H9 (cell line): ENCODE data around the gene ERI3. TPM values are rescaled to one million over a fixed set of nuclear protein-coding genes. Genes with fewer than 3 reads are reported as not detected.

Experiments
- DNase-seq: peaks from one replicate; pipeline ENCODE4 v3.0.0-alpha.2; 2017
- H2AFZ ChIP-seq: one replicate; pipeline ENCODE4 v1.6.1; 2013; ENCODE audit warnings: mild to moderate bottlenecking, low read length, control low read depth, moderate library complexity
- H2AK5ac ChIP-seq: 2 replicates; pipeline ENCODE4 v1.6.1; 2013; ENCODE audit warnings: low read length, control low read depth, mixed read lengths; ENCODE audit not compliant: insufficient read length
- H2BK120ac ChIP-seq: one replicate; pipeline ENCODE4 v1.6.1; 2013; ENCODE audit warnings: low read depth, mild to moderate bottlenecking, low read length, control low read depth, inconsistent platforms; ENCODE audit not compliant: poor library complexity, severe bottlenecking
- H2BK12ac ChIP-seq: 2 replicates; pipeline ENCODE4 v1.6.1; 2013; ENCODE audit warnings: low read length, control low read depth, mixed read lengths, low read depth; ENCODE audit not compliant: insufficient read length
- H2BK15ac ChIP-seq: 2 replicates; pipeline ENCODE4 v1.6.1; 2013; ENCODE audit warnings: low read depth, low read length, control low read depth
- H2BK20ac ChIP-seq: one replicate; pipeline ENCODE4 v1.6.1; 2013; ENCODE audit warnings: low read depth, mild to moderate bottlenecking, low read length, control low read depth, inconsistent platforms; ENCODE audit not compliant: poor library complexity, severe bottlenecking
- H2BK5ac ChIP-seq: 2 replicates; pipeline ENCODE4 v1.6.1; 2013; ENCODE audit warnings: low read length, control low read depth, mixed read lengths; ENCODE audit not compliant: insufficient read length
- H3K14ac ChIP-seq: 2 replicates; pipeline ENCODE4 v1.6.1; 2013; ENCODE audit warnings: low read length, control low read depth; ENCODE audit not compliant: insufficient read depth
- H3K18ac ChIP-seq: 2 replicates; pipeline ENCODE4 v1.6.1; 2013; ENCODE audit warnings: low read depth, mild to moderate bottlenecking, mixed read lengths, low read length, control low read depth; ENCODE audit not compliant: insufficient read length
- H3K23ac ChIP-seq: 2 replicates; pipeline ENCODE4 v1.6.1; 2013; ENCODE audit warnings: low read length, control low read depth, mixed read lengths, low read depth; ENCODE audit not compliant: insufficient read length
- H3K23me2 ChIP-seq: 2 replicates; pipeline ENCODE4 v1.6.1; 2013; ENCODE audit warnings: low read depth, mild to moderate bottlenecking, mixed read lengths, low read length, control low read depth; ENCODE audit not compliant: insufficient read length, poor library complexity, severe bottlenecking
- H3K27ac ChIP-seq: 2 replicates; pipeline ENCODE4 v1.5.1; 2013; ENCODE audit warnings: low read length, control low read depth, mixed read lengths, low read depth; ENCODE audit not compliant: insufficient read length
- H3K27me3 ChIP-seq: 2 replicates; pipeline ENCODE4 v1.6.1; 2013; ENCODE audit warnings: low read length, control low read depth, inconsistent platforms; ENCODE audit not compliant: insufficient read depth
- H3K4ac ChIP-seq: 2 replicates; pipeline ENCODE4 v1.6.1; 2013; ENCODE audit warnings: low read depth, mild to moderate bottlenecking, control low read depth, inconsistent platforms, low read length, moderate library complexity
- H3K4me1 ChIP-seq: 2 replicates; pipeline ENCODE4 v1.6.1; 2013; ENCODE audit warnings: low read length, control low read depth, inconsistent platforms; ENCODE audit not compliant: insufficient read depth
- H3K4me2 ChIP-seq: 2 replicates; pipeline ENCODE4 v1.6.1; 2013; ENCODE audit warnings: low read length, control low read depth, mixed read lengths; ENCODE audit not compliant: insufficient read length, insufficient read depth
- H3K56ac ChIP-seq: 2 replicates; pipeline ENCODE4 v1.6.1; 2013; ENCODE audit warnings: low read depth, mild to moderate bottlenecking, mixed read lengths, low read length, control low read depth; ENCODE audit not compliant: insufficient read length
- H3K79me1 ChIP-seq: 2 replicates; pipeline ENCODE4 v1.6.1; 2013; ENCODE audit warnings: low read depth, mild to moderate bottlenecking, moderate library complexity, low read length, control low read depth, inconsistent platforms; ENCODE audit not compliant: insufficient read depth, poor library complexity, severe bottlenecking
- H3K79me2 ChIP-seq: 2 replicates; pipeline ENCODE4 v1.6.1; 2013; ENCODE audit warnings: low read length, control low read depth, inconsistent platforms; ENCODE audit not compliant: insufficient read depth
- H3K9ac ChIP-seq: 2 replicates; pipeline ENCODE4 v1.6.1; 2013; ENCODE audit warnings: low read length, control low read depth, mixed read lengths; ENCODE audit not compliant: insufficient read length; ENCODE audit errors: extremely low read depth
- H3K9me3 ChIP-seq: one replicate; pipeline ENCODE4 v1.6.1; 2013; ENCODE audit warnings: low read depth, low read length, inconsistent platforms; ENCODE audit not compliant: control insufficient read depth
- H3T11ph ChIP-seq: one replicate; pipeline ENCODE4 v1.6.1; 2013; ENCODE audit warnings: mild to moderate bottlenecking, low read length, control low read depth, inconsistent platforms
- H4K20me1 ChIP-seq: one replicate; pipeline ENCODE4 v1.6.1; 2013; ENCODE audit not compliant: control insufficient read depth, insufficient read length, insufficient read depth
- H4K5ac ChIP-seq: 2 replicates; pipeline ENCODE4 v1.6.1; 2013; ENCODE audit warnings: low read depth, mild to moderate bottlenecking, mixed read lengths, low read length, control low read depth; ENCODE audit not compliant: insufficient read length
- H4K8ac ChIP-seq: replicated peaks from 2 replicates; pipeline ENCODE4 v1.6.1; 2013; ENCODE audit warnings: low read length, control low read depth, mixed read lengths, low read depth; ENCODE audit not compliant: insufficient read length
- H4K91ac ChIP-seq: 2 replicates; pipeline ENCODE4 v1.6.1; 2013; ENCODE audit warnings: low read depth, mild to moderate bottlenecking, moderate library complexity, mixed read lengths, low read length, control low read depth; ENCODE audit not compliant: insufficient read length
- H3K27ac Mint-ChIP-seq, 3 experiments: 2 replicates in 2 of 3; 3 replicates in 1 of 3; pipeline ENCODE4 v1.8.0; 2020 to 2021; ENCODE audit warnings: mixed read lengths in 3 of 3, mild to moderate bottlenecking in 1 of 3, moderate library complexity in 1 of 3
- H3K27me3 Mint-ChIP-seq: 2 replicates; pipeline ENCODE4 v1.8.0; 2021; ENCODE audit warnings: low read depth, mild to moderate bottlenecking, moderate library complexity, mixed read lengths
- H3K36me3 Mint-ChIP-seq, 3 experiments: 2 replicates in 2 of 3; 3 replicates in 1 of 3; pipeline ENCODE4 v1.8.0; 2020 to 2021; ENCODE audit warnings: low read depth in 3 of 3, mixed read lengths in 3 of 3; ENCODE audit not compliant: insufficient read depth in 1 of 3
- H3K4me1 Mint-ChIP-seq, 2 experiments: 2 replicates each; pipeline ENCODE4 v1.8.0; 2020; ENCODE audit warnings: mixed read lengths in 2 of 2
- H3K4me3 Mint-ChIP-seq, 2 experiments: 2 replicates in 1 of 2; 3 replicates in 1 of 2; pipeline ENCODE4 v1.8.0; 2020 to 2021; ENCODE audit warnings: mild to moderate bottlenecking in 2 of 2, mixed read lengths in 2 of 2, moderate library complexity in 1 of 2
- H3K9me3 Mint-ChIP-seq, 2 experiments: 2 replicates in 1 of 2; 3 replicates in 1 of 2; pipeline ENCODE4 v1.8.0; 2020; ENCODE audit warnings: mild to moderate bottlenecking in 2 of 2, mixed read lengths in 2 of 2, moderate library complexity in 1 of 2
- WGBS: extraction: QIAGEN DNeasy Blood & Tissue Kit; methylation state at CpG from one replicate; pipeline ENCODE4 v1.1.7; 2013; ENCODE audit warnings: missing lambda C conversion rate, low lambda C conversion rate, mixed read lengths; ENCODE audit not compliant: insufficient read length; ENCODE audit errors: extremely low coverage; 5-methylcytosine and 5-hydroxymethylcytosine counted together
- total RNA-seq: library from RNA; stranded (reverse); gene quantifications from 2 replicates; pipeline ENCODE4 v1.2.1, GENCODE V29; 2021
- TF ChIP-seq, protein P1 (sequence below): fragments of 200-600 bp; sonication (generic); conservative IDR thresholded peaks from 3 replicates; pipeline ENCODE4 v1.8.0; 2021; ENCODE audit warnings: antibody characterized with exemption, mild to moderate bottlenecking

Gene ERI3
- total RNA-seq, 1 experiment from 2014 or later: 61.6 TPM

GRCh38 chr1:44272992-44273391 lies 82.1 kb downstream of the ERI3 start:
- WGBS: no CpG with 5 or more reads among the region's 3 CpGs
- no peak overlapping the region for H2BK20ac ChIP-seq

More at GRCh38 chr1:44272992-44273391, 82.1 kb downstream of the ERI3 start:
- TF ChIP-seq, protein P1, sequence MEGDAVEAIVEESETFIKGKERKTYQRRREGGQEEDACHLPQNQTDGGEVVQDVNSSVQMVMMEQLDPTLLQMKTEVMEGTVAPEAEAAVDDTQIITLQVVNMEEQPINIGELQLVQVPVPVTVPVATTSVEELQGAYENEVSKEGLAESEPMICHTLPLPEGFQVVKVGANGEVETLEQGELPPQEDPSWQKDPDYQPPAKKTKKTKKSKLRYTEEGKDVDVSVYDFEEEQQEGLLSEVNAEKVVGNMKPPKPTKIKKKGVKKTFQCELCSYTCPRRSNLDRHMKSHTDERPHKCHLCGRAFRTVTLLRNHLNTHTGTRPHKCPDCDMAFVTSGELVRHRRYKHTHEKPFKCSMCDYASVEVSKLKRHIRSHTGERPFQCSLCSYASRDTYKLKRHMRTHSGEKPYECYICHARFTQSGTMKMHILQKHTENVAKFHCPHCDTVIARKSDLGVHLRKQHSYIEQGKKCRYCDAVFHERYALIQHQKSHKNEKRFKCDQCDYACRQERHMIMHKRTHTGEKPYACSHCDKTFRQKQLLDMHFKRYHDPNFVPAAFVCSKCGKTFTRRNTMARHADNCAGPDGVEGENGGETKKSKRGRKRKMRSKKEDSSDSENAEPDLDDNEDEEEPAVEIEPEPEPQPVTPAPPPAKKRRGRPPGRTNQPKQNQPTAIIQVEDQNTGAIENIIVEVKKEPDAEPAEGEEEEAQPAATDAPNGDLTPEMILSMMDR: no peak
- no peak overlapping the region for H3K27ac ChIP-seq
- H3K9me3 ChIP-seq: no peaks in the 10 kb centered on the region
- H2AFZ ChIP-seq: no peak overlapping the region
- no peaks in the 10 kb centered on the region for H3K27me3 Mint-ChIP-seq
- no peaks in the 10 kb centered on the region; a peak in 1 of 7 replicates for H3K36me3 Mint-ChIP-seq
- H2BK120ac ChIP-seq: no peak overlapping the region
- H2AK5ac ChIP-seq: no peak overlapping the region
- H3T11ph ChIP-seq: no peak overlapping the region
- no peak overlapping the region for H4K8ac ChIP-seq
- no peaks in the 10 kb centered on the region for H3K9me3 Mint-ChIP-seq
- peaks cover 0 to 8% of the 10 kb centered on the region in 2 experiments; a peak in 1 of 4 replicates for H3K4me1 Mint-ChIP-seq
- no peak overlapping the region for H3K9ac ChIP-seq
- no peak overlapping the region for H3K56ac ChIP-seq
- no peak overlapping the region for H3K4me2 ChIP-seq
- H2BK12ac ChIP-seq: no peak overlapping the region
- peaks cover 4% of the 10 kb centered on the region; the same call in 1 of the 2 replicates for H3K4me1 ChIP-seq
- H2BK15ac ChIP-seq: no peak overlapping the region
- no peak overlapping the region for H3K23ac ChIP-seq
- no peak overlapping the region for H3K18ac ChIP-seq
- no peak overlapping the region for H3K4me3 Mint-ChIP-seq
- H3K79me1 ChIP-seq: no peaks in the 10 kb centered on the region
- H3K14ac ChIP-seq: no peak overlapping the region
- no peaks in the 10 kb centered on the region for H3K27me3 ChIP-seq
- H4K20me1 ChIP-seq: no peaks in the 10 kb centered on the region
- no peak for DNase-seq
- H3K23me2 ChIP-seq: no peaks in the 10 kb centered on the region
- H2BK5ac ChIP-seq: no peak overlapping the region
- no peaks in the 10 kb centered on the region for H3K79me2 ChIP-seq
- H3K4ac ChIP-seq: no peak overlapping the region
- no peak overlapping the region for H4K5ac ChIP-seq
- H3K27ac Mint-ChIP-seq: no peak overlapping the region
- no peak overlapping the region for H4K91ac ChIP-seq
